Activated CD4-positive, alpha-beta T cell treated with anti-CD3 and anti-CD28 coated beads, Interleukin-2, Interleukin-4, amounts not matched to agents 100 ng/mL and 50 ng/mL, durations not matched to agents 16 hours and 8 hours (primary cell): ENCODE results near the gene EPN2.
A peak's percentile ranks its signal among the peaks of the same experiment; 100 is the strongest.

ENCODE experiments used
- DNase-seq: peaks from one replicate; pipeline ENCODE4 v3.0.0-alpha.2; 2020; ENCODE audit warnings: low spot score

EPN2 gene

GRCh38 chr17:19294443-19294842 lies 57.3 kb downstream of the EPN2 start:
- DNase-seq: no peak

- DNase-seq: no peak
These were observed 58.4 kb downstream of the EPN2 start for GRCh38 chr17:19295473-19296135.

GRCh38 chr17:19296786-19297778 lies 59.9 kb downstream of the EPN2 start:
- DNase-seq: no peak

DNA sequence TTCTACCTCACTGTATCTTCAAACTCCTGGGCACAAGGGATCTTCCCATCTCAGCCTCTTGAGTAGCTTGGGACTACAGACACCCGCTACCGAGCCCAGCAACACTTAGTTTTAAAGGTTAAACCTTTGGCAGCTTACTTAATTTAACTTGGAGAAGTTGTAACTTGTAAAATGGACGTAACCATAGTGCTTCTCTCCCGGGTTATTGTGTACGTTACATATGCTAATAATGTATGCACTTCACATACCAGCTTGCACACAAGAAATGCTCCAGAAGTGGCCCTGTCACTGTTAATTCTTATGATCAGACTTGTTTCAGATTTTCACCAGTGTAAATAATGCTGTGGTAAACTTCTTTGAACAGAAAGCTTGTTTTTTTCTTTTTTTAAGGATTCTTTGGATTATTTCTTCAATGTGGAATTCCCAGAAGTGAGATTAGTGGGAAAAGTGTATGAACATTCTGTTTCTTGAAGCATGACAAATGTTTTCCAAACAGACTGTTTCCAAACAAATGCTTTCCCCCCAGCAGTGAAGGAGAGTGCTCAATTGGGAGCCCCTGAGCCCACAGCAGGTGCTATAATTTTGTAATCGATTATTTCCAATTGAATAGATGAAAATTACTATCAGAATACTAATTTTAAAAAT lies 61.5 kb downstream of the EPN2 start:
- no peak for DNase-seq

DNA sequence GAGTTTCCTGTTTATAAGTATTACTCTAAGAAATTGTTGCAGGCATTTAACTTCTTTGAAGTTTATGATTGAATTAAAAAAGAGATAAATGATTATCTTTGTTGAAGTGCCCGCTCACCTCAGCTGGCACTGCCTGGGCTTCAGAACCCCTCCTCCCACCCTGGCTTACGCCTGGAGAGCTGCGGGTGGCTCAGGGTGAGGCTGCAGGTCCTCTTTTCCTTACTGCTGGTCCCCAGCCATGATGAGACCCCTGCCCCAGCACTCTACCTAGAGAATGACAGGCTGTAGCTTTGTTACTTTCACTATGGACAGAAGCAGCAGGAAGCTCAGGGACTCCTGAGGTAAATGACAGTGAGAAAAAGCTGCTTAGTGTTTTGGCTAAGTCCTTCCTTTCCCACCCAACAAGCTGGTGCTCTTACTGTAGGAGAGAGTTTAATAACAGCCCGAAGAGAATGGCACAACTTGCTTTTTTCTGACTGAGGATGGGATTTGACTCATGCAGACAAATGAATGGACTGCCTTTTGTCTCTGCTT lies 62.1 kb downstream of the EPN2 start:
- DNase-seq: no peak

GRCh38 chr17:19299866-19300265 lies 62.7 kb downstream of the EPN2 start:
- DNase-seq: no peak

DNA sequence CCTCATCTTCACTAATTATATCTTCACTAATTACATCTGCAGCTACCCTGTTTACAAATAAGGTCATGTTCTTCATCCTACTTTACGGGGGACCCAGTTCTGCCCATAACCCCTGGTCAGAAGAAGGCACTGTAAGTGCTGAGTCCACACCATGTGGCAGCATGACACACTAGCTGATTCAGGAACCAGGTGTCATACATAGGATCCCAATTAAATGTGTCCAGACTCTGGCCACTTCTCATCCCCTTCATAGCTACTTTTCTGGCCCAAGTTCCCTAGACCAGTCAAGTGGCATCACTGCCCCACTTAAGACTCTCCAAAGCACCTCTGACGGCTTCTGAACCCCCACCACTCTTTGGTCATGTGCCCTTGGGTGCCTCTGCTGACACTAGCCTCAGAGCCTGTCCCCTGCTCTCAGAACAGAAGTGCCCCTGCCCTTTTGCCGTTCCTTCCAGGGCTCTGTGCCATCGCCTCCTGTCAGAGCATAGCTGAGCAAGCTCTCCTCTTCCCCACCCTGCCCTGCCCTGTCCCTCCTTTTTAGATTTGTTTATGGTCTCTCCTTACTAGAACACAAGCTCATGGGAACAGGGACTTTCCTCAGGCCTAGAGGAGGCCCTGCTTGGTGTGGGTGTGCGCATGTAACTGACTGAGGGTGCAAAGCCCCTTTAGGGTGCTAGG lies 64.2 kb downstream of the EPN2 start:
- no peak for DNase-seq

DNA sequence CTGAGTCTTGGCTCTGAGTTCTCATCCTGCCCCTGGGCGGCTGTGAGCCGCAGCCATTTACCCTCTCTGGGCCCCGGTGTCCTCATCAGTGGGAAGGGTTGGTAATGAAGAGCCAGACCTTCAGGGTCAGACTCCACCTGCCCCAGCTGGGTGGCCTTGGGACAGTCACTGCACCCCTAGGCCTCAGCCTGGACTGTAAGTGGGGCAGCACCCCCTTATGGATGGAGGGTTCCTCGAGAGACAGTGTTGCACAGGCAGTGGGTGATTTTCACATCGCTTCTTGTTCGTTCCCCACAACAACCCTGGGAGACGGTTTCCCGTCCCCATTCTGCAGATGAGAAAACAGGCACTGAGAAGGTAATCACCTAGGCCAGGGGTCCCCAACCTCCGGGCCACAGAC lies 64.8 kb downstream of the EPN2 start:
- no peak for DNase-seq

DNA sequence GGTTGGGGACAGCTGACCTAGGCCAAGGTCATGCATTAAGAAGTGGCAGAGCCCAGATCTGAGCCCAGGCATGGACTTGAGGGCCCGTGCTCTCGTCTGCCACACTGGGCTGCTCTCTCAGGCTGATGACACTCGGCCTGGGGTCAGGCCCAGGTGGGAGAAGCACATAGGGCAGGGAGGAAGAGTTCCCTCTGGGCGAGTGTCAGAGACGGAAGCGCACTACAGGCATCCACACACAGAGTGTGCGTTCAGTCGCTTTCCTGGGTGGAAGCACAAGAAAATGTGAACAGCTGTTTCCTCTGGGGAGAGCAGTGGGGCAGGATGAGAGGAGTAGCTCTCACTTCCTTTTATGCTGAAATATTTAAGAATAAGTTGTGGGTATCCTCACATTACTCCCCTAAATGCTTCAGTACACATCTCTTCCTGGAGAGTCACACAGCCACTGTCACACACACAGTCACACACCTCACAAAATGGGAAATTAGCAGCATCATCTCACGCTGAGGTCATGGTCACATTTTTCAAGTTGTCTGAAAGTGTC lies 65.7 kb downstream of the EPN2 start:
- DNase-seq: no peak

DNA sequence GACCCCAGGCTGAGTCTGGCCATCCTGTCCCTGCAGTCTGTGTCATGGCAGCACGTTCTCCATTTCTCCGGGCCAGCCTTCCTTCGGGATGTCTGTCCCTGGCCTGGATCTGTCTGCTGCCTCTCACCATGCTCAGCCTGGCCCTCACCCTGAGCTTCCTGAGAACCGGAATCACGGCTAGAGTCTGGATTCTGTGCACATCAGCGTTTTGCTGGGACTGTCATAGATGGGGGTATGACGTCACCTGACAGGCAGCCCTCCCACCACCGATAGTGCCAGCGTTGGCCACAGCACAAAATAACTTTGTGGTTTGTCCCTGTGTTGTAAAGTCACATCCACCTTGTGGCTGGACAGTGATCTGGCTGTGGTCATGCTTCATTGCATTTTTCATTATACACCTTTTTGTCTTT lies 66.2 kb downstream of the EPN2 start:
- no peak for DNase-seq

DNA sequence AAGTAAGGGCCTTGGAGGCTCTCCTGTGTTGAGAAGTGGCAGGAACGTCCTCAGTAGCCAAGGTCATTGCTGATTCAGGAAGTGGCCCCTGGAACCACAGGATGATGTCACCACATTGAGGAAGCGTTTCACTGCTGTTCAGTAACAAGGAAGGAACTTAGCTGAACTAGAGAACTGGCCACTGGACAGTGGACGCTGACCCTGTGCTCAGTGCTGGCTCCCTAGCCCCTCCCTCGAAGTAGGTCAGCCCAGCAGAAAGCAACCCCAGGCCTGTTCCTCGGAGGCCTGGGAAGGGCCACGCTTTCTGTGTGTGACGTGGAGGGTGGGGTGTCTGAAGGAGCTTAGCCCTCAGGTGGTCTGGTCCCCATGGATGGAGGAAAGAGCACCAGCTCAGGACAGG lies 67.0 kb downstream of the EPN2 start:
- DNase-seq: no peak

DNA sequence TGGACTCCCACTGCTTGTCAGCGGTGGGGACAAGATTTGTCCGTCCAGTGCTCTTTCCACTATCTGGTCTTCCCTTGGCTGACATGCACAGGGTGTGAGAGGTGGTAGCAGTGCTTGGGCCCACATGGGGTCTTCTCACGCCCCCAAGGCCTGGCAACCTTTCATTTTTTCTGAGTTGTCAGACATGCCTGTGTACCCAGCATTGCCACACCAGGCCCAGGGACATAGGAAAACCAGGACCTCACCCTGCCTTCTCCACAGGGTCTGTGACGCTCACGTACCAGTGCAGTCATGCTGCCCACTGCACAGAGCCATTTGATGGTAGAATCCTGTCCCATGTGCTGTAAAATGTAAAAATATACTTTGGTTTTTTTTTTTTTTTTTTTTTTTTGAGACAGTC lies 67.6 kb downstream of the EPN2 start:
- no peak for DNase-seq

DNA sequence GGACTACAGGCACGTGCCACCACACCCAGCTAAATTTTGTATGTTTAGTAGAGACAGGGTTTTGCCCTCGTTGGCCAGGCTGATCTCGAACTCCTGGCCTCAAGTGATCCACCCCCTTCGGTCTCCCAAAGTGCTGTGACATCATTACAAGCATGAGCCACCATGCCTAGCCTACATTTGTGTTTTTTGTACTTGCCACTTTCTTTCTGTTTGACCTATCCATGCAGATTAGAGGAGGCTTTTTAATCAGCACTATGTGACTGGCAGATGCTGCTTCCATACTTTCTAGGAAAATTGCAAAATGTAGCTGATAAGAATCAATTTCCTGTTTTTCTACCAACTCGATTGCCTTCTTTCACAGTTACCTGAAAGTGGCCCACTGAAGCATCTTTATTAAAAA lies 68.1 kb downstream of the EPN2 start:
- DNase-seq: peak; percentile 48

DNA sequence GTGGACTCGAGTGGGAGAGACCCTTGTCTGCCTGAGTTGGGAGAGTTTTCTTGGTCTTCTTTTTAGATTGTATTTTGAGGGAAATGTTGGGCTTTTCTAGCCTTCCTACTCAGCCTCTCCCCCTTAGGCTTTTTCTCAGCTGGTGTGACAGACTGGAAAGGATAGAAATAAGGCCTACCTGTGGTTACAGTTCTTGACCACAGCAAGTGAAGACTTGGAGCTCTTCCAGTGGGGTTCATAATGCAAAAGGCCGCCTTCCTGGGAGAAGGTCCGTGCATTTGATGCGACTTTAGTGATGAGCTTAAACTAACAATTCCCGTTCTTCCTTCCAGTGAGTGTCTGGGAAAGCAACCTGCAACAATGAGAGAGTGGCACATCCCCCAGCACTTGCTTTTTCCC lies 68.6 kb downstream of the EPN2 start:
- no peak for DNase-seq

GRCh38 chr17:19306160-19307111 lies 69.3 kb downstream of the EPN2 start:
- peak; percentile 79 for DNase-seq

GRCh38 chr17:19307521-19307920 lies 70.4 kb downstream of the EPN2 start:
- no peak for DNase-seq

DNA sequence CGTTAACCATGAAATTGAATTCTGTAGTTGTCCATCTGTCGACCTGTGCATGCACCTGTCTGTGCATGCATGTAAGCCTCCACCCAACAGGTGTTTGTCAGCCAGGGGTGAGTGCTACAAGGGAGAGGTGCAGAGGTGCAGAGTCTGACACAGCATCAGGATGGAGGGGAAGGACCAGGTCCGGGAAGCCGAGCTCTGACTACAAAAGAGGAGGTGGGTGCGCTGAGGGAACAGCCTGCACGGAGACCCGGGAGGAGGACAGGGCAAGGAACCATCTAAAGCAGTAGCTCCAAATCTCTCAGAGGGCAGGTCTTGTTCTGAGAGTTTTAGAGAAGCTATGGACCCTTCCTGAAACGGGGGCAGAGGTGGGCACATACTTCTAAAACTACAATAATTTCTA lies 71.2 kb downstream of the EPN2 start:
- DNase-seq: no peak

GRCh38 chr17:19309701-19310100 lies 72.5 kb downstream of the EPN2 start:
- no peak for DNase-seq

- no peak for DNase-seq
These were observed 73.0 kb downstream of the EPN2 start for GRCh38 chr17:19310151-19310550.

GRCh38 chr17:19311016-19311415 lies 73.8 kb downstream of the EPN2 start:
- DNase-seq: no peak
